Dedifferentiated amniotic fluid mesenchymal stem cell (primary cell): ENCODE measurements around the gene PC.
"Not testable (repeated sequence)": the region's sequence is repeated elsewhere in the genome, so short reads cannot be mapped to it uniquely, and the experiment has no call there.

Experiments used
- DNase-seq: peaks from one replicate; pipeline ENCODE4 v3.0.0-alpha.2; 2016; ENCODE audit errors: extremely low spot score

PC gene

GRCh38 chr11:66841861-66842260 lies 116.3 kb downstream of the PC start:
- DNase-seq = no peak

GRCh38 chr11:66840317-66841091 lies 117.7 kb downstream of the PC start:
- DNase-seq = no peak

- peak; percentile 68 for DNase-seq
Observed at GRCh38 chr11:66835768-66836405, 122.3 kb downstream of the PC start.

- no peak for DNase-seq
Observed at GRCh38 chr11:66834943-66835342, 123.2 kb downstream of the PC start.

- DNase-seq = no peak
Observed at GRCh38 chr11:66834539-66834845, 123.7 kb downstream of the PC start.

- DNase-seq = not testable (repeated sequence)
Observed at GRCh38 chr11:66824573-66824972, 133.6 kb downstream of the PC start.

GRCh38 chr11:66823700-66824099 lies 134.5 kb downstream of the PC start:
- DNase-seq = no peak

- DNase-seq = no peak
Observed at GRCh38 chr11:66820901-66821300, 137.3 kb downstream of the PC start.

GRCh38 chr11:66820381-66820780 lies 137.8 kb downstream of the PC start:
- DNase-seq = no peak

GRCh38 chr11:66818231-66818955 lies 139.8 kb downstream of the PC start:
- no peak for DNase-seq

- no peak for DNase-seq
Observed at GRCh38 chr11:66815646-66816045, 142.5 kb downstream of the PC start.

GRCh38 chr11:66814678-66815077 lies 143.5 kb downstream of the PC start:
- no peak for DNase-seq

GRCh38 chr11:66810576-66811185 lies 147.5 kb downstream of the PC start:
- DNase-seq = no peak

- DNase-seq = no peak
Observed at GRCh38 chr11:66809592-66809991, 148.6 kb downstream of the PC start.

- DNase-seq = no peak
Observed at GRCh38 chr11:66800720-66801428, 157.3 kb downstream of the PC start.

- not testable (repeated sequence) for DNase-seq
Observed at GRCh38 chr11:66799815-66800214, 158.4 kb downstream of the PC start.
